Amygdala (tissue), 56 donors: Measurements from ENCODE around the gene CCDC57.

ENCODE experiments used
- DNase-seq, 56 donors: peaks; one replicate each; lab custom pipeline; 2025; lab: John Stamatoyannopoulos, UW

Gene CCDC57

DNA sequence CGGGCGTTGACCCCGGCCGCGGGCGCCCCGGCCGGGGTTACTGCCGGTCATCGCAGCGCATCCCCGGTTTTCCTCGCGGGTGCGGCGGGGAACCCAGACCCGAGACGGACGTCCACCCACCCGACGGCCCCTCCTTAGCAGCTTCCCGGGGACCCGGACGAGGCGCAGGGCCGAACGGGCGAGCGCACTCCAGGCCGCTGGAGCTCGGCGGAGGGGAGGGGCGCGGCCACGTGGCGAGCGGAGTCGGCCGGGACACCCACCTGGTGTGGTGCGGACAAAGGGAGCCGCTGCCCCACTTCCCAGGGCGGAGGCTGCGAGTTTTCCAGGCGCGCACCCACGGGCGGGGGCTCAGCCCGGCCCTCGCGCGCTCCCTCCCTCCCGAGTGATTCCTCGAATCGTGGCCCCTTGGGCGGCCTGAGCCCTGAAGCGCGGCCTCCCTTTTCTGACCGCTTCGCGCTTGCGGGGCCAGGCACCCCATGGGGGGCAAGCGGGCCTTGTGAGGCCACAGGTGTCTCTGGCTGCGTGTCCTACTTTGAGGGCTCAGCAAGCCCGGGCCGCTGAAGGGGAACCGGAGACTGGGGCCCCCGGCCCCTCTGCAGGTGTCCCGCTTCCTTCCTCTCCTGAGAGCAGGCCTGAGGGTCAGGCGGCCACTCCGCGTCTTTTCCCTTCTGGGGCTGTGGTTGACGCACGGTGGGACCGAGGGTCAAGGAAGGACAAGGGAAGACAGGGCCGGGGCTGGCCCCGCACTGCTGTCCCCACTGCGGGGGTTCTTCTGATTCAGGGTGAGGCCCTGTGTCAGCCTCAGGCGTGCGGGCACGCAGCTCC lies 113.5 kb downstream of the CCDC57 start:
- peak in 7 of 56 donors; percentile 55 to 88 (median 72) for DNase-seq

DNA sequence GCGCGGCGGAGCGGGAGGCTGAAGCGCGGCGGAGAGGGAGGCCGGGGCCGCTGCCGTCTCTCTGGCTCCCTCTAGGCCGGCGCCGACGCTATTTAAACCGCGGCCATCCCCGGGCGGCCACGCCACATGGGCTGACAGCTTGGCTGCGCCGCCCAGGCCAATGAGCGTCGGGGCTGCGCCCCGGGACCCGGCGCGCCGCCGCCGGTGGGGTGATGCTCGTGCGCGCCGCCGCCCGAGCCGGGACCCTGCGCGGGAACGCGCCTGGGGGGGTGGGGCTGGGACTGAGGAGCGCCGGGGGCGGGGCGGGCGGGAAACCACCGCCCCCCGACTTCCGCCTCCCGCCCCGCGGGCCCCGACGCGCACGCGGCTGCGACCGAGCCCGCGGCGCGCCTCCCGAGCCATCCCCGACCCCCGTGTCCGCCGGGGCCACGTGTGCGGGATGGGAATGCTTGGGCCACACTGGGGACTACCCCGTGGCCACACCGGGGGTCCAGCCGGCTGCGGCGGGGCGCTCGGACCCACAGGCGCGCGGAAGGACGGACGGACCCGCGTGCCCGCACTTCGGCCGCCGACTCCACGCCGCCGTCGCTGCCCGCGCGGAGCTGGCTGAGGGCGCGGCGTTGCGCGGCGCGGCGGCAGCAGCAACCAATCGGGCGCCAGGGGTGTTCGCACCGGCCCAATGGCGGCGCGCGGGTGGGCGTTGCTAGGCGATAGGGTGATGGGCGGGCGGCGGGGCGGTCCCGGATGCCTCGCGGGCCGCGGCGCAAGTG lies 114.3 kb downstream of the CCDC57 start, which contains the start of gene FASN:
Gene FASN (minus strand): TSS at position 68 of the 770 bp plus-strand sequence. CDS start 1,791 bp downstream, outside the sequence.
- peak; percentile 47 to 98 (median 88) for DNase-seq

DNA sequence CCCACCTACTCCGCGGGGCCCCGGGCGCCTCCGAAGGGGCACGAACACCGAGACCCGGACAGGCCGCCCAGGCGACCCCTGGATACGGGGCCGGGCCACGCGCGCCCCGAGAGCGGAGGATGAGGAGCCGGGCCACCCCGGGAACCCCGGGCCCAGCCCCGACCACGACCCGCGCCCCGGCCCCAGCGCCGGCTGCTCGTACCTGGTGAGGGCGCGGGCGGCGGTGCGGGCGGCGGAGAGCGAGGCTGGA lies 114.8 kb downstream of the CCDC57 start:
- DNase-seq, result peak in 1 of 56 donors; percentile 69

DNA sequence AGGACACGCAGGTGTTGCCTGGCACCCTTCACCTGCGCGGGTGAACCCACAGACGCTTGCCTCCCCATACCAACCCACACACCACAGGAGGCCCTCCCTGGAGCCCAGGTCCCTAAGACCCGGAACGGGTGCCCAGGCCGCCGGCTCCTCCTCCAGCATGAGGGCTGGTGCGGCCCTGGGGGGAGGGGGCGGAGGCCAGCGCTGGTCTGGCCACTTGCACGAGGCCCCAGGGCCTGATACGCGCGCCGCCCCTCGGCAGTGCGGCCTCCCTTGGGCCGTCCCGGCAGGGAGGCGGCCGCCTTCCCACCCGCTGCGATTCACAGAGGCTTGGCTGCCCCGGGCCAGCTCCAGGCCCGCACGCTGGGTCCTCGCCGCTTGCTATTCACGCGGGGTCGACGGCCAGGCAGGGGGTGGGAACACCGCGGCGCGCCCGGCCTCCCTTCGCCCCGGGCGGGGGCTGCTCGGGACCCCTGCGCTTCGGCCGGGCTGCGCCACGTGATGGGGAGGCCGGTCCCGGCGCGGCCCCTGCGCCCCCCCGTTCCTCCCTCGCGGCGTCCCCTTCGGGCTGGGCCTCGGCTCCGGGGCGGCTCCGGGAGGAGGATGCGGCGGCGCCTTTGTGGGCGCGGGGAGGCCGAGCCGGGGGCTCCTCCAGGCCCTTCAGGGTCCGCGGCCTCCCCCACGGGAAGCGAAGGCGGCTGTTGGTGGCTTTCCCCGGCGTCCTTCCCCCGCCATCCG lies 115.3 kb downstream of the CCDC57 start:
- DNase-seq, result peak in 3 of 56 donors; percentile 46 to 50 (median 46)

DNA sequence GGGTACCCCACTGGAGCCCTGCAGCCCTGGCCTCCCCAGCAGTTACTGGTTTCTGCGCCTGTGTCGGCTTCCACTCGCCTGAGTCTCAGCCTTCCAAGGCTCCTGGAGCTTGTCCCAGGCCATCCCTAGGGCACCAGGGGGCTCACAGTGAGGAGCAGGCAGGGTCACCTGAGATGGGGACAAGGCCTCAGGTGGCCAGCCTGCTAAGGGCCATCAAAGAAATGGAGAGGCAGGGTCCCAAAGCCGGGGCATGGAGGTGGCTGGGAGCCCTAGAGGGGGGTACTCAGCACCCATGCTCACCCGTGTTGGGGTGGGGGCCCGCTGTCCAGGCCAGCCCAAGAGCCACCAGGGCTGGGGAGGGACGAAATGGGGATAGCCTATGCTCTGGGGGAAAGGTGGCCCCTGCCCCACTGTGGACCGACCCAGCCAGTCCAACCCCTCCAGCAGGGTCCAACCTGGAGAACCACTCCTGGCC lies 115.9 kb downstream of the CCDC57 start:
- DNase-seq, result no peak

DNA sequence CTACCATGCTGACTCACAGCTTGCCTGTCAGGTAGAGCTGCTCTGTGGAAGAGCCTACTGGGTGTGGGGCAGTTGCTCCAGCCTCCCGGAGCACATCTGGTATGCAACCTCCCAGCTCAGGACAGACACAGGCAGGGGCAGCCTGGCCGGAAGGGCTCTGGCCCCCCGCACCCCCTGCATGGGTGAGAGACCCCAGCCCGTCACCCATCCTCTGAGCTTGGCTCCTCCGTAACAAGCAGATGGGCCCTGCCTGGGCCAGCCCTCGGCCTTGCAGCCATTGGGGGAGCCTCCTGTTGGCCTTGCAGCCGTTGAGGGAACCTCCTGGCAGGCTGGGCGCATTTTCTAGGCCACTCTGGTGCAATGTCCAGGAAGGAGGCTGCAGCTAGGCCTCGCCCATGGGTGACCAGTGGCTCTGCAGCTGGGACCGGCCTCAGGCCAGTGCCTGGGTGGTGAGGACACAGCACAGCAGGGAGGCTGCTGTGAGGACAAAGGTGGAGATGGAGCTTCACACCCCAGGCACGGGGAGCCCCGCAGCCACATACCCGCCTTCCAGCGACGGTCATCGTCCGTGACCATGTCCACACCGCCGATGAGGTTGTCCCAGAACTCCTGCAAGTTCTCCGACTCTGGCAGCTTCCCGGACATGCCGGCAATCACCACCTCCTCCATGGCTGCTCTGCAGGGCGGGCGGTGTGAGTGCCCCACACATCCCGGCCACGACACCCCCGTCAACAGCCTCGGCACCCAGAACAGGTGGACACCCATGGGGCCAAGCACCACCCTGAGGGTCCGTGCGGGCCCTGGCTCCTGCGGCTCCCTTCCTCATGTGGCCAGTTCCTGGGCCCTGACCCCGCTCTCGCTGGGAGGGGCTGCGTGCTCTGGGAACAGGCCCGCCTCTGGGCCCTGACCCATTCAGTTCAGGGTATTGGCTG lies 116.6 kb downstream of the CCDC57 start:
- no peak for DNase-seq

DNA sequence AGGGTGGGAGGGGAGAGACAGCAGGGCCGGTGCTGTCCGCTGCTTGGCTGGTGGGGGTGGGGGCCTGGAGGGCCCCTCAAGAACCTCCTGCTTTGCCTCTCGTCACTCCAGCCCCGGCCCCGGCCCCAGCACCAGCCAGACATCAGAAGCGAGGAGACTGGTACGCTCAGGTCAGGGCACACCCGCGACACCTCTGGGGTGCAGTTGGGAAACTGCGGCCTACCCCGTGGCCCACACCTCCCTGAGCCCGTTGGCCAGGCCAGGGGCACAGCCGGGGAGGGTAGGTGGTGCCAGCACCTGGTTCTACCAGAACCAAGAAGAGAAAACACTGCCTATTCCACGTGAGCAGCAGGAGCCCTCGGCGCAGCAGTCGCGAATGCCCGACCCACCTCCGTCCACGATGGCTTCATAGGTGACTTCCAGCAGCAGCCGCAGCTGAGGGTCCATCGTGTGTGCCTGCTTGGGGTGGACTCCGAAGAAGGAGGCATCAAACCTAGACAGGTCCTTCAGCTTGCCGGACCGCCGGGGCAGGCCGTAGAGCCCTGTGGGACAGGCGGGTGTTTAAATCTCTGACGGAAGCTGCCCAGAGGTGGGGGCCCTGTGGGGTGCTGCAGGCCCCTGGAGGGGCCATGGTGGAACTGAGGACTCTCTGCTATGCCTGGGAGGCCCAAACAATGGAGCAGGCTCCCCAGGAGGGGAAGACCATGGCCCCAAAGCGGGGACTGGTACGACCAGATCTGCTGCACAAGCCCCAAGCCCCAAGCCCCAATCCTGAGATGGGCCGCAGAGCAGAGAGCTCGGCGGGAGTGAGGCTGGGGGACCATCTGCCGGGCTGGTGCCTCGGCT lies 117.5 kb downstream of the CCDC57 start:
- no peak for DNase-seq

DNA sequence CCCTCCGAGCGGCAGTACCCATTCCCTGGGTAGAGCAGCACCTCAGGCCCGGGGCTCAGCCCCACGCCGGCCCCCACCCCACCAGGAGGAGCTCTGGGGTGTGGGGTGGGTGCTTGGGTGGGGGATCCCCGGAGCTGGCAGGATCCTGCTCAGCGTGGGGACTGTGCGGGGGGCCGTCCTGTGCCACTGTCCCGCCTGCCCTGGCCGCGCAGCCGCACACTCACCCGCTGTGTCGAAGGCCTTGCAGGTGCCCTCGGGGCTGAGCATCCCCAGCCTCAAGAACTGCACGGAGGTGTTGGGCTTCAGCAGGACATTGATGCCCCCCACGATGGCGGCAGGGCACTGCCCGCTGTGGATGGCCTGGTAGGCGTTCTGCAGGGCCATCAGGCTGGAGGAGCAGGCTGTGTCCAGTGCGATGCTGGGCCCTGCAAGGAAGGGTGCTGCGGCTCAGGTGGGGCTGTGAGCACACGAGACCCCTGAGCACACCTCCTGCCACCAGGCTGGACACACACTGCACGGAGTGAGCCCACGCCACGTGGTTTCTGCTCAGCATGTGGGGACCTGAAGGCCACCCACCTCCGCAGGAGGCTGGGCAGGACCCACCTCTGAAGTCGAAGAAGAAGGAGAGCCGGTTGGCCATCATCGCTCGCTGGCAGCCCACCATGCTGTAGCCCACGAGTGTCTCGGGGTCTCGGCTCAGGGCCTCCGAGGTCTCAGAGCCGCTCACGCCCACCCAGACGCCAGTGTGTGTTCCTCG lies 119.5 kb downstream of the CCDC57 start:
- DNase-seq, result no peak

DNA sequence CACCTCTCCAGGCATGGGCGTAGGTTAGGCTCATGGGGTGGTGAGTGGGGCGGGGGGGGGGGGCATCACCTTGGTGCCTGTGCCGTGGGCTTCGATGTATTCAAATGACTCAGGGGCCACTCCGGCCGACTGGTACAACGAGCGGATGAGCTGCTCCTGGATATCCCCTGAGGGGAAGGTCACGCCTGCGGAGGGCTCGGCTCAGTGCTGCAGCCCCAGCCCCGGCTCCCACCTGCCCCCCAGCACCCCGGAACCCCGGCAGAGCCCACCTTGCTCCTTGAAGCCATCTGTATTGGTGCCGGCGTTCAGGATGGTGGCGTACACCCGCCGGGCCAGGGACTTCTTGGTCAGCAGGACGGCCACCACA lies 120.0 kb downstream of the CCDC57 start:
- no peak for DNase-seq

DNA sequence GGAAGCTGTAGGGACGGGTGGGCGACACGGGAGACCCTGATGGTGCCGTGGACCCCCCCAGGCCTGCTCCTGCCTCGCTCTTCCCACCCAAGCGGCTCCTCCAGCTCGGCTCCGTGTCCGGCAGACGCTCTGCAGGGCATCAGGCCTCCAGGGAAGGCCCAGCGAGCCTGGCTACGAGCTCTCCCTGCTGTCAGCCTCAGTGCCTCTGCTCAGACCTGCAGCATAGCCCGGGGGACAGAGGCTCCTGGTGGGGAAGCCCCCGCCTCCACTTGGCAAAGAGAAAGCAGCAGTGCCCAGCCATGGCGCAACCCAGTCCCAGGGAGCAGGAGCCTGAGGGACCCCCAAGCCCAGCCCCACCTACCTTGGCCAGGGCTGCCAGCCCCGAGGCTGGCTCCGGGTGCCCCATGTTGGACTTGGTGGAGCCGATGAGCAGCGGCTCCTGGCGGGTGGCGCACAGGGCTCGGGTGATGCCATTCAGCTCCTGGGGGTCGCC lies 120.5 kb downstream of the CCDC57 start:
- no peak for DNase-seq

DNA sequence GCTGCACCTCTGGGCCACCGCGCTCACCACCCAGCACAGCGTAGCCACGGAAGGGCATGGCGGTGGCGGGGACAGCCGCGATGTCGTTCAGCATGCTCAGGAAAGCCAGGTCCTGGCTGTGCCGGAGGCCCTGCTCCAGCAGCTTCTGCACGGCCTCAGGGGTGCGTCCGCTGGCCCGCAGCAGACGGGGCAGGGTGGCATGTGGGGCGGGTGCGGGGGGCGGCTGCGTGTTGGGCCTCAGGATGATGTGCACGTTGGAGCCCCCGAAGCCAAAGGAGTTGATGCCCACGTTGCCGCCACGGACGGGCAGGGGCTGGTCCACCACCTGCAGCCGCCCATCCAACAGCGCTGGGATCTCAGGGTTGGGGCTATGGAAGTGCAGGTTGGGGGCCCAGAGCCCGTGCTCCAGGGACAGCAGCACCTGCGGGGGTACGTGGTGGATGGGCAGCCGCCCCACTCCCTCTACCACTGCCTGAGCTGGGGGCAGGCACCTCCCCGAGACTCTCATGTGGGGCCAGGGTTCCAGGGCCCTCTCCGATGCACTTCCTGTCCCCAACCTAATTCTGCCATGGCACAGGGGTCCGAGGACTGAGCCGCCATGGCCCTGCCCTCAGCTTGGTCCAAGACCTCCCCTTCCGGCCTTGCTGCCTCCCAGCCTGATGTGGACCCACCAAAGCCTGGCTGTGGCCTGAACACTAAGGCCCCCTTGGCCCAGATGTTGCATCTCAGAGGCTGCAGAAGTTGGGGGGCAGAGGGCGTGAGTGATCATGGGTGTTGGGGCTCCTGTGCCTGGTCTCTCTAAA lies 121.2 kb downstream of the CCDC57 start:
- no peak for DNase-seq

DNA sequence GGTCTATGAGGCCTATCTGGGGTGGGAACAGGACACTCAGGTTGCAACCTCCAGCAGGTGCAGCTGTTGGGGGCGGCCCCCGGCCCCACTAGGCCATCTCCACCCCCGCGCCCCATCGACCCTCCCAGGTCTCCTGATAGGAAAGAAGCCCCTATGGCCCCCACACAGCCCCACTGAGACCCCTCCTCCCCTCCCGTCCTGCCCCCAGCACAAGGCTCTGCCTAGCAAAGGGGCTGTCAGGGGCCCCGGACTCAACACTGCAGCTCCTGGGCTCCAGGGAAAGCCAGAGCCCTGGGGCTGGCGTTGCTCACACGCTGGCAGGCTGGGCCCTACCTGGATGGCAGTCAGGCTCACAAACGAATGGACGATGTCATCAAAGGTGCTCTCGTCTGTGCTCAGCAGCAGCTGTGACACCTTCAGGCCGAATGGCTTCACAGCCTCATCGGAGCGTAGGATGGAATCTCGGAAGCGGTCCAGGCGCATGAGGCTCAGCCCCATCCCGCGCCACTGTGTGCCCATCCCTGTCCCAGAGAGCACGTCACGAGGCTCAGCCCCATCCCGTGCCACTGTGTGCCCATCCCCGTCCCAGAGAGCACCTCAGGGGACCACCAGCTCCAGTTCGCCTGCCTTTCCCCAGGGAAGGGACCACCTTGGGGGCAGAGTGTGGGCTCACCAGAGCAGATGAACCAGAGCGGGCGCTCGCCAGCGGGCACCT lies 121.9 kb downstream of the CCDC57 start:
- DNase-seq, result no peak

DNA sequence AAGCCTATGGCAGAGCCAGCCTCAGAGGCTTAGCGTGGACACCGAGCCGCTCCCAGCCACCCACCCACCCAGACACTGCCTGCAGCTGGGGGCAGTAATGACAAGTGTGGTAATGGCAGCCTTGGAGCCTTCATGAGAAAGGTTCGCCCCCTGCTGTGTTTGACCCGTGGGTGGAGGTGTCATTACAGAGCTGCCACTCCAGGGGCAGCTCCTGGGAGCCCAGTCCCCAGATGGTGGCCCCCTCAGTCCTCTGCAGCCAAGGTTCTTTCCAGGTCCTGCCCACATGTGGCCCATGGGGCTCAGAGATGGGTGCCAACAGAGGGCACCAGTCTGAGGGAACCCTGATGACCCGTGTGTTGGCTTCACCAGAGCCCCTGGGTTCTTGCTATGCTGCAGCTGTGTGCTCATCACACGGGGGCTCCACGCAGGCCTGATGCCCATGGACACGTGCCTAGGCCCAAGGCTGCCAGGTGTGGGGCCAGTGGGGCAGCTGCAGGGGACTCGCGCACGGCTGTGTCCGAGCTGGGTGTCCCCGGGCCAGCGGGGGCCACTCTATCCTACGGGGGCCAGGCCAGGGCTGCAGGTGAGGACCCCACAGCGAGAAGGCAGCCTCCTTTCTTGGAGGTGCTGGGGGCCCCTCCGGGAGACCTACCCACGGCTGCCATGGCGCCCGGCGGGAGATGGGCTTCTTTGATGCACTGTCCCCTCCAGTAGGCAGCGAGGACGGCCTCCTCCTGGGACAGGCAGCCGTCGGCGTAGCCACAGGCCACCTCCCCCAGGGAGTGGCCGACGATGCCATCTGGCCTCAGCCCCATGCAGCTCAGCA lies 122.7 kb downstream of the CCDC57 start:
- DNase-seq, result no peak

DNA sequence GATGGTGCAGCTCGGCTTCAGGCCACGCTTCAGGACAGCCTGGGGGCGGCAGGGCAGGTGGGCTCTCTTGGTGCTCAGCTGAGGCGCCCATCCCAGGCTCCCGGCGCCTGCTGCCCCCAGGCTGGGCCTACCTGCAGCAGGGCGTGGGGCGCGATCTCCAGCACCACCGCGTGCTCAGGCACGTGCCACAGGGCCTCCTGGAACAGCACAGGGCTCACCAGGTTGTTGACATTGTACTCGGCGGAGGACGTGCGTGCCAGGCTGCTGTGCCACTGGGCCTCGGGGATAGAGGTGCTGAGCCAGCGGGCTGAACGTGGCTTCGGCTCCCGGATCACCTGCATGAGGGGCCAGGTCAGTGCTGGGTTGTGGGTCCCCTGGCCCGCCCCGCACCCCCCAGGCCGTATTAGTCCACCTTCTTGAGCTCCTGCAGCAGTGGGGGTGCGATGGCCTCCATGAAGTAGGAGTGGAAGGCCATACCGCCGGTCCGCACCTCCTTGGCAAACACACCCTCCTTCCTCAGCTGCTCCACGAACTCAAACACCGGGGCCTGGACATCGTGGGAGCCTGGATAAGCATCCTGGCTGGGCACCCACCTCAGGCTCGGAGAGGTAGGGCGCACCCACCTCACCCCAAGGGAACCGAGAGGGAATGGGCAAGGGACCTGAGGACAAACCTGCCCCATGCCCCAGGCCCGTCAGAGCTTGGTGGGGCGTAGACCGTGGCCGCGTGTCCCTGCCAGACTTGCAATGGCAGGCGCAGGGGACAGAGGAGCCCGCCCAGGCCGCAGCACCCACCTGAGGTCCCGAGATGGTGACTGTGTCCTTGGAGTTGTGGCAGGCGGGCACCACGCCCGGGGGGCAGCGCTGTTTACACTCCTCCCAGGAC lies 123.6 kb downstream of the CCDC57 start:
- no peak for DNase-seq
